ENCODE data around the gene PCP2.

- no peak for TF ChIP-seq PATZ1 (CRISPR knock-in tag; IDR thresholded peaks at IDR 0.05)
- TF ChIP-seq PRDM4 (CRISPR knock-in tag; IDR thresholded peaks at IDR 0.05; ENCODE audit: borderline replicate concordance), result no peak
- TF ChIP-seq KAT7 (CRISPR knock-in tag; IDR thresholded peaks at IDR 0.05; ENCODE audit: borderline replicate concordance), result no peak
- no peak for TF ChIP-seq POLR2AphosphoS2 (IDR thresholded peaks at IDR 0.05; ENCODE audit: low read depth, low read length)
- TF ChIP-seq ZNF737 (CRISPR knock-in tag; IDR thresholded peaks at IDR 0.05; ENCODE audit: borderline replicate concordance), result no peak
- TF ChIP-seq YY1 (IDR thresholded peaks at IDR 0.05; ENCODE audit: insufficient read depth, insufficient replicate concordance, low read depth, low read length), result no peak
- no peak for TF ChIP-seq CTCF (CRISPR knock-in tag; IDR thresholded peaks at IDR 0.05)
- no peak for TF ChIP-seq TCF7L2 (IDR thresholded peaks at IDR 0.05; ENCODE audit: low read depth, low read length)
- TF ChIP-seq, protein P1, sequence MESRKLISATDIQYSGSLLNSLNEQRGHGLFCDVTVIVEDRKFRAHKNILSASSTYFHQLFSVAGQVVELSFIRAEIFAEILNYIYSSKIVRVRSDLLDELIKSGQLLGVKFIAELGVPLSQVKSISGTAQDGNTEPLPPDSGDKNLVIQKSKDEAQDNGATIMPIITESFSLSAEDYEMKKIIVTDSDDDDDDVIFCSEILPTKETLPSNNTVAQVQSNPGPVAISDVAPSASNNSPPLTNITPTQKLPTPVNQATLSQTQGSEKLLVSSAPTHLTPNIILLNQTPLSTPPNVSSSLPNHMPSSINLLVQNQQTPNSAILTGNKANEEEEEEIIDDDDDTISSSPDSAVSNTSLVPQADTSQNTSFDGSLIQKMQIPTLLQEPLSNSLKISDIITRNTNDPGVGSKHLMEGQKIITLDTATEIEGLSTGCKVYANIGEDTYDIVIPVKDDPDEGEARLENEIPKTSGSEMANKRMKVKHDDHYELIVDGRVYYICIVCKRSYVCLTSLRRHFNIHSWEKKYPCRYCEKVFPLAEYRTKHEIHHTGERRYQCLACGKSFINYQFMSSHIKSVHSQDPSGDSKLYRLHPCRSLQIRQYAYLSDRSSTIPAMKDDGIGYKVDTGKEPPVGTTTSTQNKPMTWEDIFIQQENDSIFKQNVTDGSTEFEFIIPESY (CRISPR knock-in tag; IDR thresholded peaks at IDR 0.05), result no peak
- no peak for TF ChIP-seq RBAK (CRISPR knock-in tag; IDR thresholded peaks at IDR 0.05)
Measured at GRCh38 chr19:7617735-7618134, 15.8 kb downstream of the PCP2 start.
